Measurements from ENCODE around the gene TGFBR3.
"Not testable (repeated sequence)": the region's sequence is repeated elsewhere in the genome, so short reads cannot be mapped to it uniquely, and the experiment has no call there.

The TGFBR3 gene

DNA sequence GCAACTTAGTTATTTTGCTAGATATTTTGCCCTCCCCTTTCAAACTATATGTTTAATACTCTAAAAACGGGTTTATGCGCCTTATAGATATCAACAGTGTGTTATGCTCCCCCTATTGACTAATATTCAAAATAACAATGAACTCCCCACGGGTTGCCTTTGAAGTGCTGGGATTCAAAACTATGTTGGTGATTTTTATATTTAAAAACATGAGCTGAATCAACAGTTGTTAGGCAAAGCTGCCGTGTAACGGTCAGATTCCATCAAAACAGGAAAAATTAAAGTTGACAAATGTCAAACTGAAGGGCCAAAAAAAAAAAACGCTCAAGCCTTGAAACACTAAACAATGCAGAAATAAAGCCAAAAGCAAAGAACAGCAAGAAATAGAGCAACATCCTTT, 2.5 kb downstream of the TGFBR3 start:
- DNase-seq (ENCODE audit: low read depth): no peak

DNA sequence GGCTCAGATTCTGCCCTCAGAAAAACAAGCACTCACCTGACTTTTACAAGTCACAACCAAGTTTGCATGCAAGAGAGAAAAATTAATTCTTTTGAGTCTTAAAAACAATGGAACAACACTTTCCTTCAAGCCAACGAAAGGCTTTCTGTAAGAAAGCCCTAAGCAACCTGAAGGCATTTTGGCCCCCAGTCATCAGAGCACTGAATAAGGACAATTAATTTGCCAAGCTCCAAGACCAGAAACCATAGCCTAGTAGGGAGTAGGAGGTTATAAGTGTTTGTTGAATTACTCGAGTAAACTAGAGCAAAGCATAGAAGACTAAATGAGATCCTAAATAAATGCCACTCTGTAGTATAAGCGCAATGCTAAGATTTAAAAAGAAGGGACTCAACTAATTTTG, 4.7 kb downstream of the TGFBR3 start:
- no peak for DNase-seq (ENCODE audit: low read depth)

- DNase-seq (ENCODE audit: low read depth): no peak
Measured at GRCh38 chr1:91879733-91880132, 6.2 kb downstream of the TGFBR3 start.

- no peak for DNase-seq (ENCODE audit: low read depth)
Measured at GRCh38 chr1:91877574-91878208, 8.3 kb downstream of the TGFBR3 start.

DNA sequence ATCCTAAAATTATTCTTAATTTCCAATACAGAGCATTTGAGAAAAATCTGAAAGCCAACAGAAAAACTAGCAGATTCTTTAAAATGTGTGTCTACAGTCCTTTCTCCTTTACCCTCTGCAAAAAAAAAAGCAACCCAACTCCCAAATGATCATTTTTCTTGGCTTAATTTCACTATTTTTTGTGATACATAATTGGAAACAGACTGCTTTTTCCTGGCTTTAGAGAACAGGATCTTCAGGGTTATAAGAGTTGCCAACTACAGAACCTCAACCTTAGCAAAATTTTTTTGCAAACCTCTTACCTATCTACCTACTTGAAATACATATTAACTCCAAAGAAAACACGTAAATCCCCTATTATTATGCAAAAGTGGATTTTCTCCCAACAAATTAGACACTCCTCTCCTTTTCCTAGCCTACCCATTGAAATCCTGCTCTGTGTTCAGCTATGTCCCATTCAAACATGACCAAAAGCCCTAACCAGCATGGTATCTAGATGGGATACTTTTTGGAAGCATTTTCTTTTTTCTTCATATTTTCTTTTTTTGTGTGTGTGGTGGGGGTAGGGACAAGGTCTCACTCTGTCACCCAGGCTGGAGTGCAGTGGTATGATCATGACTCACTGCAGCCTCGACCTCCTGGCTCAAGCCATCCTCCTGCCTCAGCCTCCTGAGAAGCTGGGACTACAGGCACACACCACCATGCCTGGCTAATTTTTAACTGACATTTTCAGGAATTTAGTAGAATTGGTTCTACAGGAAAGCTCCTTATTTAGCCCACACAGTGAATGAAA, 9.0 kb downstream of the TGFBR3 start:
- no peak for DNase-seq (ENCODE audit: low read depth)

GRCh38 chr1:91876040-91876470, 9.9 kb downstream of the TGFBR3 start:
- DNase-seq (ENCODE audit: low read depth): no peak

GRCh38 chr1:91874167-91874566, 11.8 kb downstream of the TGFBR3 start:
- no peak for DNase-seq (ENCODE audit: low read depth)

DNA sequence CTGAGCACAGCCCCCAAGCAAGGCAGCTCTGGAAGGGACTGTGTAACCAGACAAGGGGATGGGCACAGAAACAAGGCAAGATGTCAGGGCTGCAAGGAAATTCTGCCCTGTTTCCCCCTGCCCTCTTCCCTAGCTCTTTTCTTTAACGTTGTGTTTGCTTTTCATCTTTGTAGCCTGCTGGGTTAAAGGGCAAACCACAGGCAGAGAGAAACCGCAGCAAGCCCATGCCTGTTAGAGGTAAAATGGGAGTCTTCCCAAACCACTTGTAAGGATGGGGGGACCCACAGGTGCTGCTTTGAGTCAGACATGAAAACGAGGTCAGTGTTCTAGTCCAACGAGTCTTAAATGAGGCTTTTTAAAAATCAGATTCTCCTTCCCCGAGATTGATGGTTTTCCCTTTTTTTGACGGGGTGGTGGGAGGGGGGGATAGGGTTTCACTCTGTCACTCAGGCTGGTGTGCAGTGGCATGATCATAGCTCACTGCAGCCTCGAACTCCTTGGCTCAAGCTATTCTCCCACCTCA, 13.3 kb downstream of the TGFBR3 start:
- no peak for DNase-seq (ENCODE audit: low read depth)

GRCh38 chr1:91872000-91872399, 14.0 kb downstream of the TGFBR3 start:
- DNase-seq (ENCODE audit: low read depth): no peak

DNA sequence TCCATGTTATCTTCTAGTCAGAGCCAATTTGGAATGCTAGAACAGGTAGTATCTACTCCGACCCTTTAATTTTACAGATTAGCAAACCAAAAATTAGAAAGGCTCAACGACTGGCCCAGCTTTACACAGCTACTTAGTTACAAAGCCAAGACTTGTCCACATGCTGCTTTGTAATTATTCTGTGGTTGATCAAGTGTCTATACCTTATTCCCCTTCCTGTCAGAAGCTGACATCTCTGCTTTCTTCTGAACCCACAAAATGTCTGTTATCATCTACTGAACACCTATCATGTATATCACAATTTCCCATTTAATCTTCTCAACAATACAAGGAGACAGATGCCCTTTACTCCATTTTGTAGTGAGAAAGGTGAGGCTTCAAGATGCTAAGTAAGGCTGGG, 15.6 kb downstream of the TGFBR3 start:
- no peak for DNase-seq (ENCODE audit: low read depth)

GRCh38 chr1:91866425-91866824, 19.5 kb downstream of the TGFBR3 start:
- DNase-seq (ENCODE audit: low read depth): no peak

DNA sequence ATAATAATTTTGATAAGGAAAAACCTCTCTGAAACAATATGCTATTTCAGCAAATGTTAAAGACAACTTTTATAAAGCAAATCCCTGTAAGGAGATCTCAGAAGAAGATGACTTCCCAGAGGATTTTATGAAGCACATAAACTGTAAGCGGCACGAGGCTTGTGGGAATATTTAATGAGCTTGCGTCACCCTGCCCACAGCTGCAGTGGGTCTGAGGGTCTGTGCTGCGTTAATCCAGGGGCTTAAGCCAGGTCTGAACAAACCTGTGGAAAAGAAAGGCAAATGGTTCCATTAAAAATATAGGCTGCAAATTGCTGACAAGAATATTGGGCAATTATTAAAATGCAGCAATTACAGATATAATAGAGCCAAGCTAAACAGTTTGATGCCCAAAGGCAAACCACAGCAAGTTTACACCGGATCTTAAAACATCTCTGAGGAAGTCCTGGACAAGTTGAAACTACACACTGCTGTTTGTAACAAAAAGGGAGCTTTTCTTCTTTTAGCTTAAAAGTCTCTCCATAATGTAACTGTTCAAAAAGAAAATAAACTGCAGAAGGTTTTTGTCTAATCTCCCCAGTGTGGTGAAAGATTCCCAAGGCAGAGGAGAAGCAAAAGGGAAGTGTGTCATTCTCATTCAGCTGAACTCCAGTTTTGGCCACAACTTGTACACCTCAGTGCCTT, 21.8 kb downstream of the TGFBR3 start:
- DNase-seq (ENCODE audit: low read depth): no peak

- no peak for DNase-seq (ENCODE audit: low read depth)
Measured at GRCh38 chr1:91863498-91863897, 22.5 kb downstream of the TGFBR3 start.

- DNase-seq (ENCODE audit: low read depth): no peak
Measured at GRCh38 chr1:91862120-91862519, 23.8 kb downstream of the TGFBR3 start.

GRCh38 chr1:91857557-91858239, 28.3 kb downstream of the TGFBR3 start:
- no peak for DNase-seq (ENCODE audit: low read depth)

DNA sequence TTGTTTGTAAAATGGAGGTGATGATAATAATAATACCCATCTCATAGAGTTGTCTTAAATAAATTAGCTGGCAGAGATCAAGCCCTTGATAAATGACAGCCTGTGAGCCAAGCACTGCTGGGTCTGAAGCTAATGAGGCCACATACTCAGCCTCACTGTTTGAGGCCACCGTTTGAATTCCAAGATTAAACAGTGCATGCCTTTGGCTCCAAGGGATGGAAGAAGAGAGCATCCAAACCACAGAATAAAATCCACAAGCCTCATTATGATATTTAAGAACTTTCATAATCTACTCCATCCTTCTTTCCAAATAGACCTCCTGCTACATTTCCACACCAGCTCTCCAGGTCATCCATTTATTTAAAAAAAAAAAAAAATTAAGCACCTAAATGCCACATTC, 29.0 kb downstream of the TGFBR3 start:
- peak; percentile 39 for DNase-seq (ENCODE audit: low read depth)

DNA sequence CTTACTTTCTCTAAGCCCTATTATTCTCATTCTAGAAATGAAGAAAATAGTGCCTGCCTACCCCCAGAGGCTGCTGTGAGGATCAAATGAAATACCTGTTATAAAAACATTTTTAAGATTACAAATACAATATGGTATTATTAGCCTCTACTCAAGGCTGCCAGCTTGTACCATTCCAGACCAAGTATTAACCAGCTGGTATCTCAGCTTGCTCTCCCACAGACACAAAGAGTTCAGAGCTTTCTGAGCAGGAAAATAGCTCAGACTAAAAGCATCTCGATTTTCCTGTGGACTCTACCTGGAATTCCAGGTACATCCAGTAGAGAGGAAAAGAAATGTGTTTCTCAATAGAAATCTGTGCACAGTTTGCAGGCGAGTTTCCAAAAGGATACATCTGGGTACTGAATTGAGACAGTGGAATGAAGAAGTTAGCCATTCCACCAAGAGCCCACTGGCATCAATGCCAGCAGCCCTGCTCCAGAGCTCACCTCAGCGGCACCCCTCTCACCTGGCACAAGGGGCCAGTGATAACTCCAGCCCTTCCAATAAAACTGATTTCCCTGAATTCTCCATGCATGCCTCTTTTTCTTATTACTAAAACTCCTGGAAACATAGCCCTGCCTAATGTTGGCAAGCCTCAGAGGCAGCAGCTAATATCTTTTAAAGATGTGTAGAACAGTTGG, 31.0 kb downstream of the TGFBR3 start:
- no peak for DNase-seq (ENCODE audit: low read depth)

GRCh38 chr1:91853397-91853796, 32.6 kb downstream of the TGFBR3 start:
- no peak for DNase-seq (ENCODE audit: low read depth)

GRCh38 chr1:91852011-91852410, 33.9 kb downstream of the TGFBR3 start:
- DNase-seq (ENCODE audit: low read depth): not testable (repeated sequence)

DNA sequence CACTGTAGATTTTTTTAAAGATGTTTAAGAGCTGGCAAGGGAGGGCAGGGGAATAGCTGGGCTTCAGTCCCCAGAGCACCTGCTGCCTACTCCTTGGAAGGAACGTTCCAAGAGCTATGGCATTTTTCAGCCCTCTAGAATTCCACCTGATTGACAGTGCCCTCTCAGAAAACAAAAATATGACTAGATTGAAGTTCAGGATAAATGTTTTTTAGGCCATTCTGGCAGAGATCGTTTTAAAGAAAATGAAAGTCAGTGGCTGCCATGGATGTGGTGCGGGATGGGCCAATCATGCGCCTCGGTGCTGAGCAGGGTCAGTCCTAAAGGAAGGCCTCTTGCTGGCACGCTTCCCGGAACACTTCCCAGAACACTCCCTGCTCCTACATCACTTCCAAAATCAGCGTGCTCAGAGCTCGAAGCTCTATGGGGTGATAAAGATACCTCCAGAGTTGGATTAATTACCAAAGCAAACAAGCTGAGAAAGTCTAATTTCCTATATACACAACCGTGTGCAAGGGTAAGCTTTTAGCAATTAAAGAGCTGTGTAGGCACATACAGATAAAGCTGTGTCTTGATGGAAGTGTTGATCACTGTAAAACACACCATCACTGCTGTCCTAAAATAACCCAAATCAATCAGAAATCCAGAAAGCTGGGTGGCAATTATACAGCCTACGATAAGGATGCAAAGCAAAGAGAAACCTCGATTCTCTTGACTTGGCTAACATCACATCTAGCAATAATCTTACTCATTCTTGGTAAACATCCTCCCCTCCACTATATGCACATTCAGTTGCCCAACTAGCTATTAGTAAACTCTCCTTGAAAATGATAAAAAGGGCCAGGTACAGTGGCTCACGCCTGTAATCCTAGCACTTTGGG, 34.6 kb downstream of the TGFBR3 start:
- DNase-seq (ENCODE audit: low read depth): no peak

GRCh38 chr1:91850708-91851107, 35.2 kb downstream of the TGFBR3 start:
- no peak for DNase-seq (ENCODE audit: low read depth)
